Spleen (tissue), 11 donors: ENCODE data around the gene BTNL9. TPM values are rescaled to one million over a fixed set of nuclear protein-coding genes. Genes with fewer than 3 reads are reported as not detected.

Experiments
- DNase-seq: peaks from one replicate; pipeline ENCODE4 v3.0.0-alpha.2; 2020
- H3K27ac ChIP-seq, 8 donors: fragments of 200-600 bp; sonication (generic) in 7 of 8; 1 replicate in 4 of 8; 2 replicates in 4 of 8; pipeline versions ENCODE4 v1.5.0 to v1.8.0; 2016 to 2021; ENCODE audit warnings: inconsistent platforms in 4 of 8, mild to moderate bottlenecking in 4 of 8, moderate library complexity in 1 of 8
- H3K27me3 ChIP-seq, 7 donors: fragments of 200-600 bp; sonication (generic) in 6 of 7; replicated peaks in 1 of 7; 1 replicate in 4 of 7; 2 replicates in 3 of 7; pipeline versions ENCODE4 v1.5.0 to v1.8.0; 2016 to 2021; ENCODE audit warnings: inconsistent platforms in 3 of 7, mild to moderate bottlenecking in 1 of 7
- H3K36me3 ChIP-seq, 6 donors: fragments of 200-600 bp; sonication (generic) in 5 of 6; 1 replicate in 4 of 6; 2 replicates in 2 of 6; pipeline versions ENCODE4 v1.5.0 to v1.8.0; 2016 to 2021; ENCODE audit warnings: inconsistent platforms in 2 of 6
- H3K4me1 ChIP-seq, 6 donors: fragments of 200-600 bp; sonication (generic) in 5 of 6; 1 replicate in 3 of 6; 2 replicates in 3 of 6; pipeline versions ENCODE4 v1.5.0 to v1.8.0; 2016 to 2021; ENCODE audit warnings: inconsistent platforms in 3 of 6
- H3K4me3 ChIP-seq, 8 donors: fragments of 200-600 bp; sonication (generic) in 7 of 8; 1 replicate in 4 of 8; 2 replicates in 4 of 8; pipeline versions ENCODE4 v1.5.0 to v1.8.0; 2016 to 2021; ENCODE audit warnings: inconsistent platforms in 4 of 8, mild to moderate bottlenecking in 4 of 8, moderate library complexity in 2 of 8
- H3K9me3 ChIP-seq, 8 donors: fragments of 200-600 bp; sonication (generic) in 7 of 8; 1 replicate in 4 of 8; 2 replicates in 4 of 8; pipeline versions ENCODE4 v1.5.0 to v1.8.0; 2016 to 2021; ENCODE audit warnings: inconsistent platforms in 4 of 8
- CTCF ChIP-seq, 11 experiments: fragments of 200-600 bp in 7 of 11; fragments of 450-650 bp in 4 of 11; sonication (generic) in 4 of 11; IDR thresholded peaks in 8 of 11; conservative IDR thresholded peaks in 3 of 11; 1 replicate in 7 of 11; 2 replicates in 4 of 11; pipeline versions ENCODE4 v1.4.0 to v1.8.0; 2016 to 2021; ENCODE audit warnings: antibody characterized with exemption in 11 of 11, inconsistent platforms in 4 of 11, mild to moderate bottlenecking in 1 of 11
- POLR2A ChIP-seq, 3 donors: fragments of 450-650 bp; IDR thresholded peaks; one replicate each; pipeline ENCODE4 v1.5.1; 2017; ENCODE audit warnings: antibody characterized with exemption in 3 of 3, mild to moderate bottlenecking in 1 of 3
- POLR2AphosphoS5 ChIP-seq, 3 donors: sonication (generic); formaldehyde crosslinking; IDR thresholded peaks; one replicate each; pipeline ENCODE4 v1.5.1; 2017; ENCODE audit warnings: antibody characterized with exemption in 3 of 3
- WGBS, 5 donors: extraction: QIAGEN DNeasy Blood & Tissue Kit in 3 of 5; methylation state at CpG; one replicate each; pipeline versions ENCODE4 v1.1.5 to v1.1.7; 2013 to 2018; 5-methylcytosine and 5-hydroxymethylcytosine counted together
- intact Hi-C: fragments of 100-400 bp; cut with DNase I; formaldehyde crosslinking; loops from one replicate; pipeline ENCODE4 v1.15.0; 2023; ENCODE audit warnings: low total_unique reads
- polyA plus RNA-seq, 3 donors: library from polyadenylated mRNA; stranded (reverse); fragments of 200-250 nt; gene quantifications; one replicate each; pipeline ENCODE4 v1.2.1, GENCODE V29; 2013
- total RNA-seq, 7 donors: library from RNA; depleted of rRNA in 3 of 7; stranded (reverse); fragments of >200 nt in 3 of 7; fragmentation: NEBNext Ultra II Directional in 4 of 7; extraction: Animal tissue kit (Norgen Biotek cat#: 25700) in 4 of 7; gene quantifications; one replicate each; pipeline versions ENCODE4 v1.1.0 to v1.2.1, GENCODE V29; 2016 to 2021
- donor health status: healthy with polysubstance abuse.
- donor health status: DM: no; HTN: no; CAD: no; lungs with moderate emphysema.
- donor health status: DM: no; HTN: no; CAD: no.
- donor health status: Bipolar disorder and iron deficiency.
- donor health status: healthy.
- donor health status: DM: no; HTN: no; CAD: no.
- donor health status: DM: yes; HTN: yes; CAD: no.

Gene BTNL9
- total and polyA plus RNA-seq, 10 donors, result 17.2 to 123 (median 85.7) TPM

- TF ChIP-seq CTCF (IDR thresholded peaks at IDR 0.05 in 8 of 11, conservative IDR thresholded peaks at IDR 0.05 in 3 of 11) (no peak), POLR2A (IDR thresholded peaks at IDR 0.05) (no peak), POLR2AphosphoS5 (IDR thresholded peaks at IDR 0.05) (no peak)
Observed at GRCh38 chr5:181070523-181070922, 30.5 kb downstream of the BTNL9 start.

GRCh38 chr5:181071257-181071656 lies 31.2 kb downstream of the BTNL9 start:
- H3K27me3 ChIP-seq, result peaks cover 0 to 84% (median 12%) of the 10 kb centered on the region in 7 donors
- WGBS, 5 donors, result 70 to 76% (median 74%) methylated on average over 6 of the region's 6 CpGs
- no peaks in the 10 kb centered on the region for H3K36me3 ChIP-seq
- intact Hi-C loops, result no loop called here
- no peak for DNase-seq
- H3K4me3 ChIP-seq, result no peak overlapping the region
- H3K9me3 ChIP-seq, result peaks cover 0 to 8% (median 0%) of the 10 kb centered on the region in 8 donors
- H3K4me1 ChIP-seq, result no peaks in the 10 kb centered on the region
- no peak overlapping the region for H3K27ac ChIP-seq
- TF ChIP-seq CTCF (IDR thresholded peaks at IDR 0.05 in 8 of 11, conservative IDR thresholded peaks at IDR 0.05 in 3 of 11) (no peak), POLR2AphosphoS5 (IDR thresholded peaks at IDR 0.05) (no peak), POLR2A (IDR thresholded peaks at IDR 0.05) (no peak)

More at GRCh38 chr5:181070523-181070922, 30.5 kb downstream of the BTNL9 start:
- Histone ChIP-seq H3K36me3 (no peaks in the 10 kb centered on the region), H3K4me1 (no peaks in the 10 kb centered on the region), H3K27ac (no peak overlapping the region), H3K4me3 (no peak overlapping the region), H3K9me3 (peaks cover 0 to 8% (median 0%) of the 10 kb centered on the region in 8 donors), H3K27me3 (peaks cover 0 to 91% (median 12%) of the 10 kb centered on the region in 7 donors)
- DNase-seq, result no peak
- WGBS, 5 donors, result 62 to 78% (median 71%) methylated on average over 3 to 14 of the region's 14 CpGs
- intact Hi-C loops, result no loop called here

GRCh38 chr5:181076920-181077319 lies 36.9 kb downstream of the BTNL9 start:
- H3K27me3 ChIP-seq, result peaks cover 0 to 41% (median 0%) of the 10 kb centered on the region in 7 donors
- no peak overlapping the region for H3K4me3 ChIP-seq
- TF ChIP-seq POLR2A (IDR thresholded peaks at IDR 0.05) (no peak), POLR2AphosphoS5 (IDR thresholded peaks at IDR 0.05) (no peak), CTCF (IDR thresholded peaks at IDR 0.05 in 8 of 11, conservative IDR thresholded peaks at IDR 0.05 in 3 of 11) (no peak)
- no peaks in the 10 kb centered on the region for H3K36me3 ChIP-seq
- no peaks in the 10 kb centered on the region for H3K4me1 ChIP-seq
- intact Hi-C loops, result no loop called here
- no peak overlapping the region for H3K27ac ChIP-seq
- DNase-seq, result no peak
- H3K9me3 ChIP-seq, result peaks cover 0 to 18% (median 8%) of the 10 kb centered on the region in 8 donors

DNA sequence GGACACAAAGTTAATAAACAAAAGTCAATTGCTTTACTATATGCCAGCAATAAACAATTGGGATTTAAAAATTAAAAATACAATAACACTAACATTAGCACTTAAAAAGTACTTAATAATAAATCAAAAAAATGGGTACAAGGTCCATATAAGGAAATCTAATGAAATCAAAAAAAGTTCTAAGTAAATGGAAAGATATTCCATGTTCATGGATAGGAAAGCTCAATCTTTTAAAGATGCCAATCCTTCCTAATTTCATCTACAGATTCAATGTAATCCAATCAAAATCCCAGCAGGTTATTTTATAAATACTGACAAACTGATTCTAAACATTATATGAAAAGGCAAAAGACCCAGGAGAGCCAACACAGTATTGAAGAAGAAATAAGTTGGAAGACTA lies 41.9 kb downstream of the BTNL9 start:
- DNase-seq, result no peak
- TF ChIP-seq POLR2A (IDR thresholded peaks at IDR 0.05) (no peak), POLR2AphosphoS5 (IDR thresholded peaks at IDR 0.05) (no peak), CTCF (IDR thresholded peaks at IDR 0.05 in 8 of 11, conservative IDR thresholded peaks at IDR 0.05 in 3 of 11) (no peak)
- Histone ChIP-seq H3K36me3 (no peaks in the 10 kb centered on the region), H3K4me1 (no peaks in the 10 kb centered on the region), H3K9me3 (peaks cover 0 to 3% (median 1%) of the 10 kb centered on the region in 8 donors), H3K27me3 (peaks cover 0 to 61% (median 0%) of the 10 kb centered on the region in 7 donors), H3K4me3 (no peak overlapping the region), H3K27ac (no peak overlapping the region)
- intact Hi-C loops, result no loop called here
